CD14-positive monocyte (primary cell): ENCODE data around the gene ZNF606. TPM values are rescaled to one million over a fixed set of nuclear protein-coding genes. Genes with fewer than 3 reads are reported as not detected.
A peak's percentile ranks its signal among the peaks of the same experiment; 100 is the strongest.

Source experiments
- DNase-seq, 3 donors: peaks; one replicate each; pipeline ENCODE4 v3.0.0-alpha.2; 2011 to 2022
- H2AFZ ChIP-seq: 2 replicates; pipeline ENCODE4 v1.6.0; 2012; ENCODE audit warnings: mild to moderate bottlenecking, low read depth, low read length, inconsistent platforms; ENCODE audit not compliant: insufficient read depth, poor library complexity, severe bottlenecking
- H3K27ac ChIP-seq, 2 donors: 1 replicate in 1 of 2; 2 replicates in 1 of 2; pipeline ENCODE4 v1.5.1; 2012 to 2013; ENCODE audit warnings: low read length in 2 of 2, control low read depth in 1 of 2, inconsistent platforms in 1 of 2, low read depth in 1 of 2, mild to moderate bottlenecking in 1 of 2
- H3K27me3 ChIP-seq, 2 donors: one replicate each; pipeline versions ENCODE4 v1.6.0 to v1.6.1; 2011 to 2013; ENCODE audit warnings: low read length in 2 of 2; ENCODE audit not compliant: control insufficient read depth in 2 of 2, insufficient read depth in 2 of 2
- H3K36me3 ChIP-seq, 2 donors: replicated peaks in 1 of 2; 1 replicate in 1 of 2; 2 replicates in 1 of 2; pipeline versions ENCODE4 v1.5.1 to v1.6.1; 2012 to 2013; ENCODE audit warnings: low read length in 2 of 2, control low read depth in 1 of 2, inconsistent platforms in 1 of 2, mild to moderate bottlenecking in 1 of 2; ENCODE audit not compliant: insufficient read depth in 2 of 2, control insufficient read depth in 1 of 2
- H3K4me1 ChIP-seq, 2 donors: 1 replicate in 1 of 2; 2 replicates in 1 of 2; pipeline versions ENCODE4 v1.5.1 to v1.6.1; 2012 to 2013; ENCODE audit warnings: low read length in 2 of 2, control low read depth in 1 of 2, inconsistent platforms in 1 of 2, mild to moderate bottlenecking in 1 of 2, moderate library complexity in 1 of 2; ENCODE audit not compliant: insufficient read depth in 2 of 2, control insufficient read depth in 1 of 2
- H3K4me2 ChIP-seq: replicated peaks from 2 replicates; pipeline ENCODE3; 2012; ENCODE audit warnings: low read length, moderate library complexity, mild to moderate bottlenecking; ENCODE audit not compliant: poor library complexity, severe bottlenecking; ENCODE audit errors: extremely low read depth
- H3K4me3 ChIP-seq, 3 experiments: fragments of 200-600 bp in 1 of 3; sonication (generic) in 1 of 3; replicated peaks in 1 of 3; 1 replicate in 2 of 3; 2 replicates in 1 of 3; pipeline ENCODE4 v1.5.1; 2011 to 2013; ENCODE audit warnings: low read length in 3 of 3, mild to moderate bottlenecking in 3 of 3, control low read depth in 2 of 3, low read depth in 2 of 3, inconsistent platforms in 1 of 3, moderate library complexity in 1 of 3
- H3K79me2 ChIP-seq: 2 replicates; pipeline ENCODE4 v1.6.0; 2012; ENCODE audit warnings: mild to moderate bottlenecking, control low read depth, inconsistent platforms, low read length, moderate library complexity; ENCODE audit not compliant: insufficient read depth
- H3K9ac ChIP-seq: 2 replicates; pipeline ENCODE4 v1.6.0; 2017; ENCODE audit warnings: low read length, mild to moderate bottlenecking; ENCODE audit not compliant: insufficient read depth, poor library complexity, severe bottlenecking
- H3K9me3 ChIP-seq, 2 donors: replicated peaks in 1 of 2; 1 replicate in 1 of 2; 2 replicates in 1 of 2; pipeline versions ENCODE4 v1.5.1 to v1.6.1; 2012 to 2013; ENCODE audit warnings: low read length in 2 of 2, control low read depth in 1 of 2; ENCODE audit not compliant: control insufficient read depth in 1 of 2, insufficient read depth in 1 of 2
- H4K20me1 ChIP-seq: 2 replicates; pipeline ENCODE4 v1.6.0; 2012; ENCODE audit warnings: mild to moderate bottlenecking, low read length, control low read depth, moderate library complexity; ENCODE audit not compliant: insufficient read depth
- H3K27ac Mint-ChIP-seq, 7 donors: one replicate each; pipeline ENCODE4 v1.8.0; 2020; ENCODE audit warnings: mild to moderate bottlenecking in 7 of 7, mixed read lengths in 7 of 7, moderate library complexity in 6 of 7, inconsistent platforms in 2 of 7
- H3K27me3 Mint-ChIP-seq, 3 donors: one replicate each; pipeline ENCODE4 v1.8.0; 2021 to 2022; ENCODE audit warnings: low read depth in 3 of 3, mild to moderate bottlenecking in 3 of 3, mixed read lengths in 3 of 3, moderate library complexity in 3 of 3, inconsistent platforms in 1 of 3
- H3K36me3 Mint-ChIP-seq, 2 donors: one replicate each; pipeline ENCODE4 v1.8.0; 2020; ENCODE audit warnings: mixed read lengths in 2 of 2, inconsistent platforms in 1 of 2, mild to moderate bottlenecking in 1 of 2
- H3K4me1 Mint-ChIP-seq: one replicate; pipeline ENCODE4 v1.8.0; 2020; ENCODE audit warnings: mild to moderate bottlenecking, mixed read lengths
- H3K4me3 Mint-ChIP-seq, 2 donors: one replicate each; pipeline ENCODE4 v1.8.0; 2020; ENCODE audit warnings: mild to moderate bottlenecking in 2 of 2, mixed read lengths in 2 of 2, moderate library complexity in 1 of 2
- H3K9me3 Mint-ChIP-seq, 7 donors: one replicate each; pipeline ENCODE4 v1.8.0; 2020 to 2022; ENCODE audit warnings: mixed read lengths in 7 of 7, mild to moderate bottlenecking in 6 of 7, moderate library complexity in 6 of 7, inconsistent platforms in 2 of 7
- WGBS: methylation state at CpG from one replicate; pipeline ENCODE4 v1.1.5; 2013; ENCODE audit warnings: missing lambda C conversion rate; ENCODE audit not compliant: insufficient coverage; 5-methylcytosine and 5-hydroxymethylcytosine counted together
- intact Hi-C, 2 donors: fragments of 100-400 bp; cut with micrococcal nuclease; formaldehyde crosslinking; loops; one replicate each; pipeline versions ENCODE4 v1.15.0 to v1.15.1; 2023
- polyA plus RNA-seq, 3 donors: library from polyadenylated mRNA; depleted of rRNA in 1 of 3; unstranded in 2 of 3; stranded (reverse) in 1 of 3; fragments of 300-500 nt in 2 of 3; fragments of >200 nt in 1 of 3; fragmentation: Illumina TruSeq in 2 of 3; gene quantifications; 1 replicate in 2 of 3; 2 replicates in 1 of 3; pipeline ENCODE4 v1.2.3, GENCODE V29; 2012 to 2021
- TF ChIP-seq, protein P1 (sequence below): fragments of 200-600 bp; IDR thresholded peaks from one replicate; pipeline ENCODE4 v1.8.0; 2022; ENCODE audit warnings: antibody characterized with exemption, mild to moderate bottlenecking

Gene ZNF606
- polyA plus RNA-seq, 3 donors = 0.87 to 1.7 (median 1.2) TPM

DNA sequence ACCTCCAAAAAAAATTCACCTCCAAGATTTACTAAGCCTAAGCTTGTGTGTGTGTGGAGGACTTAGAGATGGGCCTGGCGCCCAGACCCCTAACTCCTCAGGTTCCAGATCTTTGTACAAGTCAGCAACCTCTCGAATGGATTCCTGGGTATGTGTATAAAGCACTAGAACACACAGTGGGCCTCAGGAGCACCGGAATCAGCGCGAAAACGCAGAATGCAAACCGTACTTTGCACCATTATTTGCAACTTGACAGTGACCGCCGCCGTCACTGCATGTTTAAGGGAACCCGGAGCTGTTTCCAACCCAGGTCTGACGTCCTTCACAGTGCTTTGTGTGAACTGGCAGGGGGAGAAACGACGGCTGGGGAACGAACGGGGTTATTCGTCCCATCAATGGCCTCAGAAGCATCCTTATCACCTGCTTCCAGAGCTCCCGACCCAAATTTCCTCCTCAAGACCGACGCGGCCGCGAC, 688 bp downstream of the ZNF606 start:
- H3K36me3 ChIP-seq = peaks cover 16 to 67% of the 10 kb centered on the region in 2 donors
- no peaks in the 10 kb centered on the region for H4K20me1 ChIP-seq
- Mint-ChIP-seq H3K4me1 (peaks cover 33% of the 10 kb centered on the region), H3K4me3 (peak overlapping the region; percentile 87 to 88), H3K9me3 (peaks cover 60 to 93% (median 88%) of the 10 kb centered on the region in 7 donors), H3K36me3 (peaks cover 71 to 85% of the 10 kb centered on the region in 2 donors), H3K27me3 (peaks cover 0 to 1% (median 1%) of the 10 kb centered on the region in 3 donors), H3K27ac (peak overlapping the region; percentile 70 to 88 (median 82))
- peak overlapping the region; percentile 74 for H3K4me2 ChIP-seq
- H3K79me2 ChIP-seq = peaks cover 23% of the 10 kb centered on the region
- no peak for DNase-seq
- H3K9ac ChIP-seq = peak overlapping the region; percentile 95
- intact Hi-C loops = loop anchor here (2.0 to 10.0 kb wide), 7 partner anchors 149 to 385 kb away; partner anchors contain the start of genes ZNF274 (in 2 of the 2), ERVK3-1 (in 1 of the 2), ZNF329 (in 1 of the 2) and ZNF776 (in 1 of the 2)
- H3K4me1 ChIP-seq = peaks cover 22 to 25% of the 10 kb centered on the region in 2 donors
- peak overlapping the region; percentile 55 to 89 for H3K27ac ChIP-seq
- H2AFZ ChIP-seq = peak overlapping the region; percentile 98
- TF ChIP-seq, protein P1, sequence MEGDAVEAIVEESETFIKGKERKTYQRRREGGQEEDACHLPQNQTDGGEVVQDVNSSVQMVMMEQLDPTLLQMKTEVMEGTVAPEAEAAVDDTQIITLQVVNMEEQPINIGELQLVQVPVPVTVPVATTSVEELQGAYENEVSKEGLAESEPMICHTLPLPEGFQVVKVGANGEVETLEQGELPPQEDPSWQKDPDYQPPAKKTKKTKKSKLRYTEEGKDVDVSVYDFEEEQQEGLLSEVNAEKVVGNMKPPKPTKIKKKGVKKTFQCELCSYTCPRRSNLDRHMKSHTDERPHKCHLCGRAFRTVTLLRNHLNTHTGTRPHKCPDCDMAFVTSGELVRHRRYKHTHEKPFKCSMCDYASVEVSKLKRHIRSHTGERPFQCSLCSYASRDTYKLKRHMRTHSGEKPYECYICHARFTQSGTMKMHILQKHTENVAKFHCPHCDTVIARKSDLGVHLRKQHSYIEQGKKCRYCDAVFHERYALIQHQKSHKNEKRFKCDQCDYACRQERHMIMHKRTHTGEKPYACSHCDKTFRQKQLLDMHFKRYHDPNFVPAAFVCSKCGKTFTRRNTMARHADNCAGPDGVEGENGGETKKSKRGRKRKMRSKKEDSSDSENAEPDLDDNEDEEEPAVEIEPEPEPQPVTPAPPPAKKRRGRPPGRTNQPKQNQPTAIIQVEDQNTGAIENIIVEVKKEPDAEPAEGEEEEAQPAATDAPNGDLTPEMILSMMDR = no peak
- H3K4me3 ChIP-seq = peak overlapping the region; percentile 42 to 91 (median 89)
- WGBS = 1% methylated on average over 16 of the region's 23 CpGs
- peaks cover 68 to 85% of the 10 kb centered on the region in 2 donors for H3K9me3 ChIP-seq
- H3K27me3 ChIP-seq = no peaks in the 10 kb centered on the region

DNA sequence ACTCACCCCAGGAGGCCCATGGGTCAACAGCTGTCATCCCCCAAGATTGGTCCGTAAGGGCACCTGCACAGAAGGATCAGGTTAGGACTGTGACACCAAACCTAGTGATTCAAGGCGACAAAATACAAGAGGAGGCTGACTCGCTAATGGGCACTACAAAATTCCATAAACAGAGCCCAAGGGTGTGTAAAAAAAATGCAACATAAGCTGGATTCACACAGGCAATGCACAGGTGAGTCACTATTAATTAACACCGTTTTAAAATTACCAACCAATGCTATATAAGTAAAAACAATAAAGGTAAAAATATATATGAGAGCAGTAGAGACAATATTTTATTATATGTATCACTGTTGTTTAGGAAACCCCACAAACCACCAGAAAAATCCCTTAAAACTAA, 1.9 kb downstream of the ZNF606 start:
- DNase-seq = no peak
- Histone ChIP-seq H3K27ac (no peak overlapping the region), H3K36me3 (peaks cover 13 to 64% of the 10 kb centered on the region in 2 donors), H4K20me1 (no peaks in the 10 kb centered on the region), H3K4me2 (no peak overlapping the region), H3K79me2 (peaks cover 23% of the 10 kb centered on the region), H3K4me3 (peak overlapping the region in 1 of 3 experiments; percentile 89), H3K4me1 (peaks cover 22 to 25% of the 10 kb centered on the region in 2 donors), H3K27me3 (no peaks in the 10 kb centered on the region), H2AFZ (no peak overlapping the region), H3K9ac (no peak overlapping the region), H3K9me3 (peaks cover 70 to 85% of the 10 kb centered on the region in 2 donors)
- intact Hi-C loops = loop anchor here (5.0 to 10.0 kb wide), 5 partner anchors 182 to 383 kb away; partner anchors contain the start of genes ZNF274 (in 2 of the 2), ERVK3-1 (in 1 of the 2) and ZNF776 (in 1 of the 2)
- Mint-ChIP-seq H3K4me1 (peaks cover 33% of the 10 kb centered on the region), H3K27ac (peak overlapping the region in 1 of 7 donors; percentile 25), H3K4me3 (no peak overlapping the region), H3K27me3 (peaks cover 0 to 1% (median 1%) of the 10 kb centered on the region in 3 donors), H3K36me3 (peaks cover 69 to 83% of the 10 kb centered on the region in 2 donors), H3K9me3 (peaks cover 63 to 93% (median 87%) of the 10 kb centered on the region in 7 donors)
- 100% methylated on average over 3 of the region's 4 CpGs for WGBS
- TF ChIP-seq, protein P1 = no peak
